Measurements from ENCODE around the gene MEGF10. TPM values are rescaled to one million over a fixed set of nuclear protein-coding genes. Genes with fewer than 3 reads are reported as not detected.

Gene MEGF10
- total and polyA plus RNA-seq, 2 donors (not counting 1 experiment from before 2014, with no cell fraction given) = not detected

GRCh38 chr5:127412698-127413097 lies 122.1 kb downstream of the MEGF10 start:
- ChIA-PET CTCF (no interaction called here), POLR2A (no interaction called here)
- Histone ChIP-seq H3K9me3 (ENCODE audit: control extremely low read depth in 1 of 3, control insufficient read depth in 2 of 3, insufficient read depth in 1 of 3, low read length in 2 of 3) (no peaks in the 10 kb centered on the region), H4K20me1 (ENCODE audit: control insufficient read depth, insufficient read depth, low read length, poor library complexity, severe bottlenecking) (no peaks in the 10 kb centered on the region), H3K4me1 (ENCODE audit: control insufficient read depth in 2 of 2, insufficient read depth in 2 of 2, low read length in 2 of 2) (no peaks in the 10 kb centered on the region), H3K79me2 (ENCODE audit: control insufficient read depth, insufficient read depth, low read length) (no peaks in the 10 kb centered on the region), H2AFZ (ENCODE audit: insufficient read depth, low read depth, low read length, poor library complexity, severe bottlenecking) (no peak overlapping the region), H3K27me3 (replicated peaks in 1 of 4; ENCODE audit: control extremely low read depth in 1 of 4, control insufficient read depth in 3 of 4, insufficient read depth in 4 of 4, low read length in 3 of 4) (no peaks in the 10 kb centered on the region), H3K4me2 (replicated peaks; ENCODE audit: low read depth, low read length, poor library complexity, severe bottlenecking) (no peak overlapping the region), H3K36me3 (replicated peaks in 1 of 2; ENCODE audit: control extremely low read depth in 1 of 2, control insufficient read depth in 1 of 2, extremely low read depth in 1 of 2, insufficient read depth in 2 of 2, low read length in 1 of 2) (no peaks in the 10 kb centered on the region), H3K9ac (ENCODE audit: low read length) (no peak overlapping the region), H3K4me3 (ENCODE audit: control extremely low read depth in 1 of 5, extremely low read depth in 1 of 5, insufficient read depth in 1 of 5, low read depth in 2 of 5, low read length in 4 of 5) (no peak overlapping the region), H3K27ac (ENCODE audit: low read length in 2 of 2) (no peak overlapping the region)
- TF ChIP-seq EZH2 (IDR thresholded peaks at IDR 0.05; ENCODE audit: borderline replicate concordance, insufficient read depth, low read depth, low read length, poor library complexity, severe bottlenecking) = no peak
- TF ChIP-seq, protein P1, sequence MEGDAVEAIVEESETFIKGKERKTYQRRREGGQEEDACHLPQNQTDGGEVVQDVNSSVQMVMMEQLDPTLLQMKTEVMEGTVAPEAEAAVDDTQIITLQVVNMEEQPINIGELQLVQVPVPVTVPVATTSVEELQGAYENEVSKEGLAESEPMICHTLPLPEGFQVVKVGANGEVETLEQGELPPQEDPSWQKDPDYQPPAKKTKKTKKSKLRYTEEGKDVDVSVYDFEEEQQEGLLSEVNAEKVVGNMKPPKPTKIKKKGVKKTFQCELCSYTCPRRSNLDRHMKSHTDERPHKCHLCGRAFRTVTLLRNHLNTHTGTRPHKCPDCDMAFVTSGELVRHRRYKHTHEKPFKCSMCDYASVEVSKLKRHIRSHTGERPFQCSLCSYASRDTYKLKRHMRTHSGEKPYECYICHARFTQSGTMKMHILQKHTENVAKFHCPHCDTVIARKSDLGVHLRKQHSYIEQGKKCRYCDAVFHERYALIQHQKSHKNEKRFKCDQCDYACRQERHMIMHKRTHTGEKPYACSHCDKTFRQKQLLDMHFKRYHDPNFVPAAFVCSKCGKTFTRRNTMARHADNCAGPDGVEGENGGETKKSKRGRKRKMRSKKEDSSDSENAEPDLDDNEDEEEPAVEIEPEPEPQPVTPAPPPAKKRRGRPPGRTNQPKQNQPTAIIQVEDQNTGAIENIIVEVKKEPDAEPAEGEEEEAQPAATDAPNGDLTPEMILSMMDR (IDR thresholded peaks at IDR 0.05) = no peak
- no CpG with 5 or more reads among the region's 3 CpGs for WGBS (ENCODE audit: insufficient coverage)
- Mint-ChIP-seq H3K27ac (no peak overlapping the region), H3K4me3 (no peak overlapping the region), H3K9me3 (ENCODE audit: insufficient read depth) (no peaks in the 10 kb centered on the region), H3K4me1 (peaks cover 2% of the 10 kb centered on the region), H3K27me3 (no peaks in the 10 kb centered on the region)
- intact Hi-C loops (cut with micrococcal nuclease) = no loop called here
- DNase-seq (no peak), ATAC-seq (ENCODE audit: low read depth) (no peak)

GRCh38 chr5:127415034-127415433 lies 124.4 kb downstream of the MEGF10 start:
- DNase-seq = no peak
- Histone ChIP-seq H3K27me3 (replicated peaks in 1 of 4; ENCODE audit: control extremely low read depth in 1 of 4, control insufficient read depth in 3 of 4, insufficient read depth in 4 of 4, low read length in 3 of 4) (no peaks in the 10 kb centered on the region), H2AFZ (ENCODE audit: insufficient read depth, low read depth, low read length, poor library complexity, severe bottlenecking) (no peak overlapping the region), H3K36me3 (replicated peaks in 1 of 2; ENCODE audit: control extremely low read depth in 1 of 2, control insufficient read depth in 1 of 2, extremely low read depth in 1 of 2, insufficient read depth in 2 of 2, low read length in 1 of 2) (no peaks in the 10 kb centered on the region), H3K79me2 (ENCODE audit: control insufficient read depth, insufficient read depth, low read length) (no peaks in the 10 kb centered on the region), H3K4me1 (ENCODE audit: control insufficient read depth in 2 of 2, insufficient read depth in 2 of 2, low read length in 2 of 2) (no peaks in the 10 kb centered on the region), H3K9ac (ENCODE audit: low read length) (no peak overlapping the region), H4K20me1 (ENCODE audit: control insufficient read depth, insufficient read depth, low read length, poor library complexity, severe bottlenecking) (no peaks in the 10 kb centered on the region), H3K4me3 (ENCODE audit: control extremely low read depth in 1 of 5, extremely low read depth in 1 of 5, insufficient read depth in 1 of 5, low read depth in 2 of 5, low read length in 4 of 5) (no peak overlapping the region), H3K27ac (ENCODE audit: low read length in 2 of 2) (no peak overlapping the region), H3K4me2 (replicated peaks; ENCODE audit: low read depth, low read length, poor library complexity, severe bottlenecking) (no peak overlapping the region), H3K9me3 (ENCODE audit: control extremely low read depth in 1 of 3, control insufficient read depth in 2 of 3, insufficient read depth in 1 of 3, low read length in 2 of 3) (peaks cover 0 to 2% (median 0%) of the 10 kb centered on the region in 3 donors)
- ATAC-seq (ENCODE audit: low read depth) = no peak
- Mint-ChIP-seq H3K9me3 (ENCODE audit: insufficient read depth) (no peaks in the 10 kb centered on the region), H3K27ac (no peak overlapping the region), H3K4me1 (peaks cover 2% of the 10 kb centered on the region), H3K4me3 (no peak overlapping the region), H3K27me3 (no peaks in the 10 kb centered on the region)
- CTCF ChIA-PET = no interaction called here
- POLR2A ChIA-PET = no interaction called here
- TF ChIP-seq, protein P1 (IDR thresholded peaks at IDR 0.05) = no peak
- no peak for TF ChIP-seq EZH2 (IDR thresholded peaks at IDR 0.05; ENCODE audit: borderline replicate concordance, insufficient read depth, low read depth, low read length, poor library complexity, severe bottlenecking)
- WGBS (ENCODE audit: insufficient coverage) = 88% methylated on average over 1 of the region's 2 CpGs
- intact Hi-C loops (cut with micrococcal nuclease) = no loop called here
